Measurements from ENCODE around the gene GPC6.

DNA sequence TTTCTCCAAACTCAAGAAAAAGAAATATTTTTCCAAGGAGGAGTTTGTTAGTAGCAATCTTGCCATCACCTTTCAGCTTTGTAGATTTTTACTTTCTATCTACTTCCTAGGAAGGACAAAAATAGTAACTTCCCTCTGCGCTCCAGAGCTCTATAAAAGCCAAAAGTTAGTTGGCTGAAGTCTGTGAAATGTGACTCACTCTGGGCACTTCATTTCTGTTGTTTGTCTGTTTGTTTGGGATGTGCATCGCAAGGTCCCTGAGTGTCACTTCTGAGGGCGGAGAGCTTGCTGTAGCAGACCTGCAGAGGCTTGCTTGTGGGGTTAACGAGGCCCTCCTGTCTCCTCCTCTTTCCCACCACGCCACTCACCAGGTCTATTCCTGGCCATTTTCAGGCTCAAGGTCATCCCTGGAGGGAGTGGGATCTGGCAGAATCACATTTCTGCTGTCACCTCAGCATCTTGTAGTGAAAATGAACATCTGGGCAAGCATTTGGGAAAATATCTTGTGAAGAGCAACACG is 307.6 kb downstream of the GPC6 start:
- TF ChIP-seq GATA2 (IDR thresholded peaks at IDR 0.05; ENCODE audit: low read depth, low read length) (no peak), GATA3 (IDR thresholded peaks at IDR 0.05; ENCODE audit: low read depth, low read length) (no peak)

Measured in SH-SY5Y (cell line).